Activated CD4-positive, alpha-beta memory T cell treated with anti-CD3 and anti-CD28 coated beads for 36 hours (primary cell): ENCODE results near the gene RABIF. TPM values are rescaled to one million over a fixed set of nuclear protein-coding genes. Genes with fewer than 3 reads are reported as not detected.
"Not testable (repeated sequence)": the region's sequence is repeated elsewhere in the genome, so short reads cannot be mapped to it uniquely, and the experiment has no call there.

Source experiments
- CTCF ChIA-PET: fragments of 350-600 bp; sonication (Branson Sonifier 250); formaldehyde crosslinking; loops from one replicate; lab custom pipeline; 2021; ENCODE audit warnings: antibody characterized with exemption, inconsistent platforms; lab: Charles Lee
- POLR2A ChIA-PET: fragments of 350-600 bp; sonication (Branson Sonifier 250); formaldehyde crosslinking; loops from one replicate; lab custom pipeline; 2021; ENCODE audit warnings: antibody characterized with exemption; lab: Charles Lee
- DNase-seq: peaks from one replicate; pipeline ENCODE4 v3.0.0-alpha.2; 2020
- H3K27ac Mint-ChIP-seq: one replicate; pipeline ENCODE4 v1.8.0; 2021; ENCODE audit warnings: mixed read lengths
- H3K27me3 Mint-ChIP-seq: one replicate; pipeline ENCODE4 v1.8.0; 2021; ENCODE audit warnings: mixed read lengths
- H3K36me3 Mint-ChIP-seq: one replicate; pipeline ENCODE4 v1.8.0; 2021; ENCODE audit warnings: mixed read lengths
- H3K4me1 Mint-ChIP-seq: one replicate; pipeline ENCODE4 v1.8.0; 2021; ENCODE audit warnings: low read depth, mixed read lengths
- H3K4me3 Mint-ChIP-seq: one replicate; pipeline ENCODE4 v1.8.0; 2021; ENCODE audit warnings: mild to moderate bottlenecking, mixed read lengths
- H3K9me3 Mint-ChIP-seq: one replicate; pipeline ENCODE4 v1.8.0; 2021; ENCODE audit warnings: mixed read lengths
- intact Hi-C: fragments of 100-400 bp; cut with micrococcal nuclease; formaldehyde crosslinking; loops from one replicate; pipeline ENCODE4 v1.15.1; 2023
- total RNA-seq, 2 experiments: library from RNA; stranded (reverse); gene quantifications; one replicate each; pipeline ENCODE4 v1.2.3, GENCODE V29; 2021

The RABIF gene
- total RNA-seq, 2 experiments from 2014 or later: 9.6 to 10.1 TPM

- CTCF ChIA-PET: interaction anchor here (1.4 kb wide), 1 partner anchor 97 kb away, joined by 4 read pairs; no protein-coding TSS in a partner anchor
Measured at GRCh38 chr1:202848191-202848542, 40.8 kb downstream of the RABIF start.

GRCh38 chr1:202844935-202845334 lies 44.0 kb downstream of the RABIF start:
- Mint-ChIP-seq H3K9me3 (no peaks in the 10 kb centered on the region), H3K4me1 (peaks cover 9% of the 10 kb centered on the region), H3K4me3 (no peak overlapping the region), H3K27ac (no peak overlapping the region), H3K27me3 (peaks cover 4% of the 10 kb centered on the region), H3K36me3 (no peaks in the 10 kb centered on the region)
- DNase-seq: no peak
- ChIA-PET POLR2A (no interaction called here), CTCF (no interaction called here)
- intact Hi-C loops: no loop called here

More at GRCh38 chr1:202848191-202848542, 40.8 kb downstream of the RABIF start:
- Mint-ChIP-seq H3K27me3 (peaks cover 4% of the 10 kb centered on the region), H3K4me1 (peaks cover 9% of the 10 kb centered on the region), H3K27ac (peak overlapping the region; percentile 43), H3K4me3 (no peak overlapping the region), H3K36me3 (no peaks in the 10 kb centered on the region), H3K9me3 (no peaks in the 10 kb centered on the region)
- intact Hi-C loops: no loop called here
- DNase-seq: peak; percentile 13
- POLR2A ChIA-PET: no interaction called here

- no peak overlapping the region for H3K4me3 Mint-ChIP-seq
- intact Hi-C loops: no loop called here
- peaks cover 4% of the 10 kb centered on the region for H3K27me3 Mint-ChIP-seq
- no peaks in the 10 kb centered on the region for H3K36me3 Mint-ChIP-seq
- H3K4me1 Mint-ChIP-seq: peaks cover 9% of the 10 kb centered on the region
- H3K9me3 Mint-ChIP-seq: no peaks in the 10 kb centered on the region
- H3K27ac Mint-ChIP-seq: no peak overlapping the region
- CTCF ChIA-PET: no interaction called here
- POLR2A ChIA-PET: no interaction called here
- no peak for DNase-seq
Measured at GRCh38 chr1:202844259-202844658, 44.7 kb downstream of the RABIF start.

DNA sequence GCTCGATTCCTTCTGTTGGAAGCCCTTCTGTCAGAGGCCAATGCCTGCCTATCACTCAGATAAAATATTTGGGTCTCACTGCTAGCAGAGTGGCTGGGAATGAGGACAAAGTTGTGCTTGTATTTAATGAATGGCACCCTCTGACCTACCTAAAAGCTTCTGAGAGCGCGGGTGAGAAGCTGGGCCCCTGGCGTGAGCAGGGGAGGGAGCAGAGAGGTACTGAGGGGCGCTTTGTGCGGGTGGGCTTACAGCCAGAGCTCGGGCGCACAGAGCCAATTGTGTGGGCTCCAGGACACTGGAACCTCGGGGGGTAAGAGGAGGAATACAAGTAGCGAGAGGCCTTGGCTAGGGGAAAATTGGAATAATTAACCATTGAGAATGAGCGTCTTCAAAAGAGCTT lies 45.9 kb downstream of the RABIF start:
- no peak for DNase-seq
- intact Hi-C loops: no loop called here
- Mint-ChIP-seq H3K4me3 (no peak overlapping the region), H3K27me3 (peaks cover 4% of the 10 kb centered on the region), H3K9me3 (no peaks in the 10 kb centered on the region), H3K27ac (no peak overlapping the region), H3K36me3 (no peaks in the 10 kb centered on the region), H3K4me1 (peaks cover 3% of the 10 kb centered on the region)
- POLR2A ChIA-PET: no interaction called here
- CTCF ChIA-PET: no interaction called here

DNA sequence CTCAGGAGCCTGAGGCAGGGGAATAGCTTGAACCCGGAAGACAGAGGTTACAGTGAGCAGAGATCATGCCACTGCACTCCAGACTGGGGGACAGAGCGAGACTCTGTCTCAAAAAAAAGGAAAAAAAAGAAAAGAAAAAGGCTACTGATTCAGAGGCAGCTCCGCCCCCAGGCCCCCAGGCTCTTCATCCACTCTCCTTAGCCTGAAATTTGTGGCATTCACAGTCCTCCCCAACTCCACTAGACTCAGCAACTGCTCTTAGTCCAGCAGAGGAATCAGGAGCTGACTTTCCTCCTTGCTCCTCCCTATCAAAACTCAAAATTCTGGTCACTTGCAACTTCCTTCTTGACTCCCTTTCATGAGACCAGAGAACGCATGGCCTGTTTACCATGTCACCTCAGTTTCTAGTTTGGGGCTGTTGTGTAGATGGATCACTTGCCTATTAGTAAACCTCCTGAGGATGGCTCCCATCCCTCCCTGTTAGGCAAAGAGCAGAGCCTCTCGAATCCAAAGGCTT lies 51.1 kb downstream of the RABIF start:
- ChIA-PET POLR2A (interaction anchor here (0.5 to 0.7 kb wide), 2 partner anchors 11 to 362 kb away, joined by 4 read pairs; no protein-coding TSS in a partner anchor), CTCF (interaction anchor here (1.0 kb wide), 1 partner anchor 15 kb away, joined by 3 read pairs; no protein-coding TSS in a partner anchor)
- Mint-ChIP-seq H3K27ac (no peak overlapping the region), H3K4me1 (peaks cover 42% of the 10 kb centered on the region), H3K9me3 (no peaks in the 10 kb centered on the region), H3K27me3 (no peaks in the 10 kb centered on the region), H3K4me3 (no peak overlapping the region), H3K36me3 (no peaks in the 10 kb centered on the region)
- no peak for DNase-seq
- intact Hi-C loops: no loop called here

DNA sequence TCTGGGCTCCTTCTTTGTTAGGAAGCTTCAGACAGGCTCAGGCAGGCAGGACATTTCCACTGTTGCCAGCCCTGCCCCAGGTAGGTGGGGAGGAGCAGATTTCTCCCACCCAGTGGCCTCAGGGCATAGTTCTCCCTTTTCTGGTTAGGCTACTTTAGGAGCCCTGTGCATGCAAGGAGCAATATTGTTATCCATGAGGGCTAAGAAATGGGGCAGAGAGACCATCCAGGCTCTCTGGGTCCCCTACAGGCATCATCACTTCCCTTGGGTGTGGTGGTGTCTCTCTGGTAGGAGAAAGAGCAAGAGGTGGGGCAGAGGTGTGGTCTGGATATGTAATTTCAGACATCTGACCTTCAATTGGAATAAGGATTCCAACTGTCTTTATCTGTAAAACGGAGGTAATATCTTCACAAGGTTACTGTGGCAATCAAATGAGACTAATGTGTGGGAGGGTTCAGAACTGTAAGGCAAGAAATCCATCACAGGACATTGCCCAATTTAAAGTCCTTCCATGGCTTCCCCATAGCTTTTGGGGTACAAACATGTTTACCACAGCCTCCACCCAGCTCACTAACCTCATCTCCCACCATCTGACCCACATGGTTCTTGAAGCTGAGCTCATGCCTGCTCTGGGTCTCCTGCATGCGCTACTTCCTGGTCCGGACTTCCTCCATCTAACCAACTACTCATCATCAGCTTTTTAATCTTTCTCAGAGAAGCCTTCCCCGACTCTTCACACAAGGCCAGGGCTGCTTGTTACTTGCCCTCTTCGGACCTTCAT lies 52.1 kb downstream of the RABIF start:
- H3K27ac Mint-ChIP-seq: no peak overlapping the region

DNA sequence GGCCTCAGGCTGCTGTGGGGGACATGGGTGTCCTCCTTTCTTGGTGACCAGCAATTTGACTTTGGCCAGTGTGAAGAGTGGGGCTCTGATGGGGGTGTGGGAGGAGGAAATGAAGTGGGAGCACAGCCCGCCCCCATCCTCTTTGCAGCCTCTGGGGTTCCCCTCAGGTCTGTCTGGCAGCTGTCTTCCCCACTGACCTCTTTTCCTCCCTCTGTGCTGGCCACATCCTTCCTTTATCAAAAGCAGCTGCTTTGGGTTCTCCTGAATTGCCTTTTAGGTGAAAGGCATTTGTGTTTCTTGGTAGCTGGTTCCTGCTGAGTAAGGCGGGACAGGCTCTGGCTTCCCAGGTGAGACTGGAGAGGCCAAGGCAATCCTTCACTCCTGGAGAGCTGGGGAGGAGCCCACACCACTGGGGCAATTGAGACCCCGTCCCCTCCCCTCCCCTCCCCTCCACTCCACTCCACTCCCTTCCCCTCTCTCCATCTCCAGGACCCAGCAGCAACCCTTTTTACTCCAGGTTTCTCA lies 53.3 kb downstream of the RABIF start:
- H3K9me3 Mint-ChIP-seq: no peaks in the 10 kb centered on the region
- CTCF ChIA-PET: interaction anchor here (0.6 to 1.2 kb wide), 2 partner anchors 16 to 275 kb away, joined by 3 to 5 read pairs; no protein-coding TSS in a partner anchor
- H3K36me3 Mint-ChIP-seq: no peaks in the 10 kb centered on the region
- peaks cover 42% of the 10 kb centered on the region for H3K4me1 Mint-ChIP-seq
- DNase-seq: peak; percentile 57
- H3K4me3 Mint-ChIP-seq: no peak overlapping the region
- POLR2A ChIA-PET: no interaction called here
- no peaks in the 10 kb centered on the region for H3K27me3 Mint-ChIP-seq
- intact Hi-C loops: no loop called here
- H3K27ac Mint-ChIP-seq: peak overlapping the region; percentile 67

More for the DNA sequence above, 52.1 kb downstream of the RABIF start:
- H3K36me3 Mint-ChIP-seq: no peaks in the 10 kb centered on the region
- peaks cover 42% of the 10 kb centered on the region for H3K4me1 Mint-ChIP-seq
- H3K9me3 Mint-ChIP-seq: no peaks in the 10 kb centered on the region
- no peak overlapping the region for H3K4me3 Mint-ChIP-seq
- no peaks in the 10 kb centered on the region for H3K27me3 Mint-ChIP-seq
- CTCF ChIA-PET: no interaction called here
- intact Hi-C loops: no loop called here
- DNase-seq: no peak
- POLR2A ChIA-PET: interaction anchor here (0.5 to 0.7 kb wide), 2 partner anchors 10 kb away, joined by 3 to 4 read pairs; no protein-coding TSS in a partner anchor

GRCh38 chr1:202834771-202835547 lies 54.0 kb downstream of the RABIF start:
- intact Hi-C loops: loop anchor here (1.0 kb wide), 1 partner anchor 25 kb away; the partner anchor contains the start of gene PCAT6
- ChIA-PET CTCF (interaction anchor here (1.2 kb wide), 1 partner anchor 17 kb away, joined by 5 read pairs; no protein-coding TSS in a partner anchor), POLR2A (no interaction called here)
- H3K27ac Mint-ChIP-seq: peak overlapping the region; percentile 74
- DNase-seq: peak; percentile 70
- H3K4me1 Mint-ChIP-seq: peaks cover 42% of the 10 kb centered on the region
- H3K4me3 Mint-ChIP-seq: no peak overlapping the region
- H3K27me3 Mint-ChIP-seq: no peaks in the 10 kb centered on the region
- no peaks in the 10 kb centered on the region for H3K36me3 Mint-ChIP-seq
- H3K9me3 Mint-ChIP-seq: no peaks in the 10 kb centered on the region

DNA sequence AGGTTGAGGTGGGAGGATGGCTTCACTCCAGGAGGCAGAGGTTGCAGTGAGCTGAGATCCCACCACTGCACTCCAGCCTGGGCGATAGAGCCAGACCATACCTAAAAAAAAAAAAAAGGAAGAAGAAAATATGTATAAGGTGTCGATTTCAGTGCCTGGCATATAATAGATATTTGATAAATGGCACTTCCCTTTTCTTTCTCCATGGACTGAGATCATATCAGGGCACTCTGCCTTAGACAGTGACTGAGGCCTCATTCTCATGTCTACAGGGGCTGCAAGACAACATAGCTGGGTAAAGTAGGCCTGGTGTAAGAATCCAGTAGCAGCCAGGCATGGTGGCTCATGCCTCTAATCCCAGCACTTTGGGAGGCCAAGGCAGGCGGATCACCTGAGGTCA lies 57.0 kb downstream of the RABIF start:
- no peak overlapping the region for H3K27ac Mint-ChIP-seq

GRCh38 chr1:202829223-202829622 lies 59.7 kb downstream of the RABIF start:
- H3K27ac Mint-ChIP-seq, H3K4me1 Mint-ChIP-seq, DNase-seq, H3K36me3 Mint-ChIP-seq, CTCF ChIA-PET, H3K9me3 Mint-ChIP-seq, H3K4me3 Mint-ChIP-seq, H3K27me3 Mint-ChIP-seq, intact Hi-C loops, POLR2A ChIA-PET: not testable (repeated sequence)

More for the DNA sequence above, 57.0 kb downstream of the RABIF start:
- Mint-ChIP-seq H3K27me3 (no peaks in the 10 kb centered on the region), H3K9me3 (no peaks in the 10 kb centered on the region), H3K4me1 (peaks cover 34% of the 10 kb centered on the region), H3K4me3 (no peak overlapping the region), H3K36me3 (no peaks in the 10 kb centered on the region)
- CTCF ChIA-PET: no interaction called here
- POLR2A ChIA-PET: no interaction called here
- no peak for DNase-seq
- intact Hi-C loops: no loop called here
